HG03045 (cell line): ENCODE data around the gene ALK.

ENCODE experiments used
- ATAC-seq: cut with Tn5 transposase; IDR thresholded peaks from one replicate; pipeline ENCODE4 v1.9.1; 2021; ENCODE audit warnings: mild to moderate bottlenecking, moderate library complexity; ENCODE audit not compliant: unreplicated experiment

The ALK gene

DNA sequence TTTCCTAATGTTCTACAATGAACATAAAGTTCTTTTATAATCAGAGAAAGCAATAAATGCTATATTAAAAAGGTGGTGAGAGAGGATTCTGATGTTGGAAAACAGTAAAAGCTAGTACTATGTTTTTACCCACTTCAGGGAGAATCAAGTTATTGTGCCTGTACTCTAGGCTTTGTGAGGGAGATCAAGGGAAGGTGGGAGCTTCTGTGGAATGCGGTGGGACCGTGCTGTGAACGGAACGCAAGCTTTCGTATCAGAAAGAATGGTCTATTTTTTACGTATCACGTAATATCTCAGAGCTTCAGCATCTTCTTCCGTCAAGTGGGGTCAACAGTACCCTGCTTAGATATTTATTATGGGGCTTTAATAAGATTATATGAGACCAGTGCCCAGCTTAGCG, 613.0 kb downstream of the ALK start:
- no peak for ATAC-seq

DNA sequence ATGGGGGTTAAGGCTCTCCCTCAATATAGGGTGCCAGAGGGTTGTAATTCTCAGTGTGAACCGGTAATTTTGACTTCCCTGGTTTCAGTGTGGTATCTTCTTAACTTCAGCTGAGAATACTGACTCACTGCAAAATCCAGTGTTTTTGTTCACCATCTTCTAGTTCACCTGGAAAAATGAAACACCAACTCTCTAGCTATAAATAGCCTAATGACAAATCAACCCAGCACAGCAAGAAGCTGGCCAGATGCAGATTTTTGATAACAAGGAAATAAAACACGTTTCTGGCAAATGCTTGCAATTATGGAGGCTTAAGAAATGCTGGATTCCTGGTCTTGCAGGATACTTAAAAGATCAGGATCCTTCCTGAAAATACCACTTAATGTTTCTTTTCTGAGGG, 613.9 kb downstream of the ALK start:
- ATAC-seq, result no peak

DNA sequence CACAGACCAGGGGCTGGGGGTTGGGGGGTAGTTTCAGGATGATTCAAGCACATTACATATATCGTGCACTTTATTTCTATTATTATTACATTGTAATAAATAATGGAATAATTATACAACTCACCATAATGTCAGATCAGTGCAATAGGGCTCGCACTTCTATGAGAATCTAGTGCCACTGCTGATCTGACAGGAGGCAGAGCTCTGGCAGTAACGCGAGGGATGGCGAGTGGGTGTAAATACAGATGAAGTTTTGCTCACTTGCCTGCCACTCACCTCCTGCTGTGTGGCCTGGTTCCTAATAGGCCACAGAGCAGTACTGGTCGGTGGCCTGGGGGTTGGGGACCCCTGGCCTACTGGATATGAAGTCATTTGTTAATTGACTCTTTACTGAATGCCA, 615.6 kb downstream of the ALK start:
- no peak for ATAC-seq

DNA sequence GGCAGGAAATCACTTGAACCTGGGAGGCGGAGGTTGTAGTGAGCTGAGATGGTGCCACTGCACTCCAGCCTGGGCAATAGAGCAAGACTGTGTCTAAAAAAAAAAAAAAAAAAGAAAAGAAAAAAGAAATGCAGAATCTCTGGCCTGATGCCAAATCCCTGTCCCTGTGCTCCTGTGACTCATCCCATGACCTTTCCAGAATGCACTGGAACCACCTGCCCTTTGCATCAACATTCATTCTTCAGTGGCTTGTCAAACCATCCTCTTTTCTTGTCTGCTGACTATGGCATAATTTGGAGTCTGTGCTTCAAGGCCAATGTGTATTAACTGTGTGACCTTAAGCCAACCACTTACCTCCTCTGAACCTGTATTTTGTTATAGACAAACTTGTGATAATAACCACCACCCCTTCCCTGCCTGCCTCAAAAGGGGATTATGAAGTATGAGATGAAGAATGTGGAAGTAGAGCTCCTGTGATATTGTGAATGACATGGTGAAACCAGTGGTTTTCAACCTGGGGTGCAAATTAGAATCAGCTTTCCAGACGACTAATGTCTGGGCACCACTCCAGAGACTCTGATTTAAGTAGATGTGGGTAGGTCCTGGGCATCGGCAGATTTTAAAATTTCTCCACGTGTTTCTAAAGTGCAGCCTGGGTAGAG, 616.9 kb downstream of the ALK start:
- ATAC-seq, result no peak

DNA sequence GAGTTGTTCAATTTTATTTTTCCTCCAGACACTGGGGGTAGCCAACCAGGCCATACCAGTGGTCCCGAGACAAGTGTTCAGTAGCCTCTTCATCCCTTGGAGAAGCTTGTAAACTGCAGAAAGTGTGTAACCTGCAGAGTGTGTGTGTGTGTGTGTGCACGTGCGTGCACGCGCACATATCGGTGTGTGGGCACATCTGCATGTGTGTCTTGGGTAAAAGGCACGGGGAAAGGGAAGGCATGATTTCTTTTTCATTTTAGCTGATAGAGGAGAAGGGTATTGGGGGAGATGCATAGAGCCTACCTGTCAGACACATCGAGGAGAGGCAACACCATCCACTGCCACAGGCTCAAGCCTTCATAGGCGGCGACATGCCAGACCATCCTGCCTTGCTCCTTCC, 624.8 kb downstream of the ALK start:
- ATAC-seq, result no peak

DNA sequence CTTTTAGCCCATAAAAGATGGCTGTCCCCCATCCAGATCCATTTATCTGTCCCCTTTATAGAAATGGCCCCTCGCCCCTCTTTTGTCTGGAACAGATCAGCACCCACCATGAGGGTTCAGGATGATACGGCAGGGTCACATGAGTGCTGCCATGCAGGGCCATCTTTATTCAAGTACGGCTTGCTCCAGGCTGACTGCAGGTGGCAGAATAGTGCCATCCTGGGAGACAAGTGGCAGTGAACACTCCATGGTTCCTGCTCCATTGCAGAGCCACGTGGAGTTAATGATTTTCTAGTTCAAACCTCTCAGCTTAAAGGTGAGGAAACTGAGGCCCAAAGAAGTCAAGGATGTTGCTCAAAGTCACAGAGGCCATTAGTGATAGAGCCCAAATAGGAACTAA, 625.5 kb downstream of the ALK start:
- ATAC-seq, result no peak

DNA sequence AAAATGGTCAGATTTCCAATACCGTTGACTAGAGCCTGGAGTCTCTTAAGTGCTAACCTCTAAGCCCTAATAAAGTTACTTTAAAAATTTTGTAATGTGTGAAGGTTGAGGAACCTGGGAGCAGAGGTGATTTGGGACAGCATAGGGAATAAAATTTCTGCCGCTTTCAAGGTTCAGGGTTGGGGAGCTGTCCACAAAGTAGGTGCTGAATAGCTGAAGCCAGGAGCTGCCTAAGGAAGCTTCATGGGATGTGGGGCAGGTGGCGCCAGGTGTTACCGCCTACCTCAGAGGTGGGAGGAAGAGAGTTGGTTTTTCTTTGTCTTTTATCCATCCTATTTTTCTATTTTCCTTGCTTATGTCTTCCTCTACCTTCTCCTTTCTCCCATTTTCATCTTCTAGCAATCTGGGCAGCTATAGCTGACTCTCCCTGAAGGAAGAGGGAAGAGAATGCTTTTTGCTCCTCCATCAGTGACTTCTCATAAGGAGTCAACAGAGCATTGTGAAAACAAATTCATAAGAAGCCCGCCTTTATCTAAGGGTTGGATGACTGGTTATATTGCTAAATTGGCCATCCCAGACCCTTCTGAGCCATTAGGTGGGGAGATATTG, 627.5 kb downstream of the ALK start:
- no peak for ATAC-seq

DNA sequence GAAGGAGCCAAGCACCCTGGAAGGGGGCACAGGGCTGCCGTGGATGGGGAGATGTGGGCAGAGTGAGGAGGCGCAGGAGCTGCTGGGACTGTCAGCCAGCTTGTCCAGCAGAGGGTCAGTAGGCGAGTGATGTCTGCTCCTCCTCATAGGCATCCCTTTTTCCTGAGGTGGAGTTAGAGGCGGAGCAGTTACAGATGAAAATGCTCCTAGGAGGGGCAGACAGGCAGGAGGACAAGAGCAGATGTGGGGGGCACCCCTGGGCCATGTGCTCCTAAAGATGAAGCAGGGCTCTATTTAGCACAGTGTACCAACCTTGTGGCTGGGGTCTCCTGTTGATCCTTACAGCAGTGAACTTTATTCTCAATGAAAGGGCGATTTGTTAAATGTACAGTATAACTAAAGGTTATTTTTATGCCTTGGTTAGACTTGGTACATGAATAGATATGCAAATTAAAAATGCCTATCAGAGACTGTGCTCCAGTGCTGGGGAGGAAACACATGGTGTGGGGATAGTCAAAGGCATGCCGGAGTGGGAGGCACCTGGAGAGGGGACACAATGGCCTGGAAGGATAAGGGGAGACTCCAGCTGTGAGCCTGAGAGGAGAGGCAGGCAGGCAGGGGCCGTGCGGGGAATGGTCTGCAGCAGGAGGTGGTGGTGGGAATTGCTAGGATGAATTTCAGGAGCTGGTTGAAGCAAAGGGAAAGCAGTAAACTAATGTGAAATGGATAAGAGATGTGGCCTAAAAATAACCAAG, 630.9 kb downstream of the ALK start:
- ATAC-seq, result no peak

DNA sequence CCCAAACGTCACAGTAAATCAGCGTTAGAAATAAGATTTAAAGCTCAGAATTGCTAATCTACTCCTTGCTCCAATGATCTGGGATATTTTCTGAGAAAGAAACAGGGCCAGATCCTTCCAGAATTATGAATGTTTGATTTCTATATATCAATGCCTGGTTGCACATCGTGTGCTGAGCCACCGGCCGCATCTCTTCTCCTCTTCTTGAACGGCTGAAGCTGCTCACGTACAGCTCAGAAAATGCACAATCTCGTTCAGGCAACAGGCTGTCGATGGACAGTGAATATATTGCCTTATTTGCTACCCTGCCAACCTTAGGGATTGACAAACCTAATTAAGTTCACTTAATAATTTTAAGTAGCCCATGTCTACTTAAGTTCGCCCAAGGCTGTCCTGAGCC, 636.7 kb downstream of the ALK start:
- ATAC-seq, result no peak

DNA sequence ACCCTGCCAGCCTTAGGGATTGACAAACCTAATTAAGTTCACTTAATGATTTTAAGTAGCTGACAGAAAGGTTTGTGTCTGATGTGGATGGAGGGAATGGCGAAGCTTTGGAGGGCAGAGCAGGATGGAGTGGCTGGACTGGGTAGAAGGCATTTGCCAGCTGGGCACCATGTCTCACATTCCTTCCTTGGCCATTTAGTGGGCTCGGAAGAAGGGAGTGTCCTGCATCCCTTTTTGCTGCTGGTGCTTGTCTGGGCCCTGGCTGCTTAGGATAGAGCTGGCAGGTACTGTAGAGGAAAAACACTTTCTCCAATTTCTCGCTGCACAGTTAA, 639.5 kb downstream of the ALK start:
- no peak for ATAC-seq

DNA sequence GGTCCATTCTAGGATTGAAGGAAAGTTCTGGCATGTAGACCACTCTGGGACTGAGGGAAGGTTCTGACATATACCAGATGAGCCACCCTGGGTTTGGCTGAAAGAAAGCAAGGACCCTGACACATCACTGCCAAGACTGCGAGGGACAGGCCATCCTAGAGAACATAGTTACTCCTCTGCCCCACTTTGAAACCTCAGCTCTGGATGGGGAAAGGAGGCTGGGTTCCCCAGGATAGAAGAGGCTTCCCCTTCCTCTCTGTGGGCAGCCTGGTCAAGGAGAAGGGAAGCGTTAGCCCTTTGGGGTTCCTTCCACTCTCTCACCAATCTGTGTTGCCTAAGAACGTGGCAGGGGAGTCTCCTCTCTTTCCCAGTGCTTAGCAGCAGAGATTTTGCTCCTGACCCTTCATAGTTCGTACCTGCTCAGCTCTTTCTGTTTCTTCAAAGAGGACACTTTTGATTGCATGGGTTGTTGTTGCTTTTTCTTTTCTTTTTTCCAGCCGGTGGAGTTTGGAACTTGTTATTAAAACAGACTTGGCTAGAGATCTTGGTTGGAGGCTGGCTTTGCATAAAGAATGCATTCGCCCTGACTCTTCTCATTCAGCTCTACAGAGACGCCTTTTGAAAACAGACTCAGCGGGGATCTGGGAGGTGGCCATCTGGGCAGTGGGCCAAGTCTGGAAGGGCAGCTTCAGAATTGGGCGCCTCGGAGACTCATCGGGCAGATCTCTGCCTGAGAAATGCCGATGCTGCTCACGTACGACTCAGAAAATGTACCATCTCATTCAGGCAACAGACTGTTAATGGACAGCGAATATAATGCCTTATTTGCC, 640.1 kb downstream of the ALK start:
- ATAC-seq, result no peak

DNA sequence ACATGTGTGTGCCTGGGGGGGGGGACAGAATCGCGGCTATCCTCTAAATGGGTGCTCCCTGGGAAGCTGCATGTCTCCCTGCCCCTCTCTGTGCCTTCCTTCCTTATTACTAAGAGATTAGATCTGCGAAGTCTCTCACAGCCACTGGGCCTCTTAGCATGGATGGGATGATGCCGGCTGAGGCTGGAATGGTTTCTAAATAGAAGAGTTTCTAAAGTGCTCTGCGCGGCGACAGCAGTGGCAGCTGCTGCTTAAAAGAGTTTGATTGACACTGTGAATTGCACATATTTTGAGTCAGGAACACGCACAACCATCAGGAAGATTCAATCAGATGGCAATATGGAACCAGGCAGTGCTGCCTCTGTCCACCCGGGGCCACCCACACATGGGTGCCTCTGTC, 642.4 kb downstream of the ALK start:
- no peak for ATAC-seq

DNA sequence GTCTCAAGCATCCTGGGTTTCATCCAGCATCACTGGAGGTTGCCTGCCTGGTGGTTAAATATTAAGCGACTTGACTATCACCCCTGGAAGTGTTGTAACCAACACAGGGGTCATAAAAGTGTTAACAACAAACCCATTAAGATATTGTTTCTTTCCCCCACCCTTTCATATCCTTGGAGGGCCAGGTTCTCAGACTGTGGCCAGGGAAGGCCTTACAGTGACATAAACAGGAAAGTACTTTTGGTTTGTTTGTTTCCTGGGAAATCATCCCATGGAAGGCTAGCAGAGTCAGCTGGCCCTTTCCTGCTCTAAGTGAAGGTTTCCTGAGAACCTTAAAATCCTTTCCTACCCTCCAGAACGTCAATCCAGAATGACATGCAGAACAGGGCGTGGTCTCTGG, 645.2 kb downstream of the ALK start:
- ATAC-seq, result no peak

DNA sequence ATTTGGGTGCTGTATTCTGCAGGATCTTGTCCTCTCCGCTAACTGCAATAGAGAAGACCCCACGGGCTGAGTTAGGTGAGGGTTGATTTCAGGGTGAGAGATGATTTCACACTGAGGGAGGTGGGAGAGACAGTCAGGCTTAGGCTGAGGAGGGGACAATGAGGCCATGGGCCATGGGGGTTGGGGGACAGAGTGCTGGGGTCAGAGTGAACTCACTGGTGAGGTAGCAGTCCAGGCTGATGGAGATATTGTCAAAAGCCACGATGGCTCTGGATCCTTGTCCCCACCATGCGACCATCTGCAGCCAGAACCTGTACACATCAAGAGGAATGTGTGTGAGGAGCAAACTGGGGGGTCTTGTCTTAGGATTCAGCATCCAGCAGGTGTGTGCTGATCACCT, 646.2 kb downstream of the ALK start:
- ATAC-seq, result no peak

DNA sequence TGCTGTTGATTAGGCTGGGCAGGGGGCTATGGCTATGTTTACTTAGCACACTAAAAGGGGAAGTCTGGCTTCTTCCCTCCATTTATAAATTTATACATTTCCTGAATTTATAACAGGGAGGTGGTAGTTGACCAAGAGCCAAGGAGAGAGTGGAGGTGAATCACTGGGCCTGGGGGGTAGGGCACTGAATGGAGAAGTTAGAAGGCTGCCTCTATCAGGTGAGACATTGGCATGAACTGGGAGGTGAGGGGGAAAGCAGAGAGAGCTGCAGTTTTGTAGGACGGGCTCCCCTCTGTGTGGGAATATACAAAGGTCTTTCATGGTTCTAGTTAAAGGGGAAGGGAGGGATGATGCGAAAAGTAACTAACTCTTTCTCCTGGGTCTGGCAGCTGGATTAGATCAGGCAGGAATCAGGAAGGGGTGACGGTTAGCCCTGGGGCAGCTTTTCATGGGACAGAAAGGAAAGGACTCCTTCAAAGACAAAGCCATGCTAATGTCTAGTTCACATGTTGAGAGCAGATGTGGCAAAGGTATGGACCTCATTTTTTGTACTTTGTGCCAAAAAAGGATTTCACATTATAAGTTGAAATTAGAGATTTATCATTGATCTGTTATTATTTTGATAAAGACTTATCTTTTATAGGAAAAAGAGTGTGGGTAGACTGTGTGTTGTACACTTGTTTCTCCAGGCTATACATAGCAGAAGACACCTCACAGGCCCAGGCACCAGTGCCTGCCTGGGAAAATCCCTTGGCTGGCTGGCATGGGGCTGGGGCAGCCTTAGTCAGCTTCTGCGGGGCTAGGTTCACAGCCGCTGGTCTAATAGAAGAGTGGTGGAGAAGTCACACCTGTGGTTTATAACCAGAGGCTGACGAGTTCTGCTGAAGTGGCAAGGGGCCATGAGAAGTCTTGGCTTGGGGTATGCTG, 647.4 kb downstream of the ALK start:
- ATAC-seq, result no peak

DNA sequence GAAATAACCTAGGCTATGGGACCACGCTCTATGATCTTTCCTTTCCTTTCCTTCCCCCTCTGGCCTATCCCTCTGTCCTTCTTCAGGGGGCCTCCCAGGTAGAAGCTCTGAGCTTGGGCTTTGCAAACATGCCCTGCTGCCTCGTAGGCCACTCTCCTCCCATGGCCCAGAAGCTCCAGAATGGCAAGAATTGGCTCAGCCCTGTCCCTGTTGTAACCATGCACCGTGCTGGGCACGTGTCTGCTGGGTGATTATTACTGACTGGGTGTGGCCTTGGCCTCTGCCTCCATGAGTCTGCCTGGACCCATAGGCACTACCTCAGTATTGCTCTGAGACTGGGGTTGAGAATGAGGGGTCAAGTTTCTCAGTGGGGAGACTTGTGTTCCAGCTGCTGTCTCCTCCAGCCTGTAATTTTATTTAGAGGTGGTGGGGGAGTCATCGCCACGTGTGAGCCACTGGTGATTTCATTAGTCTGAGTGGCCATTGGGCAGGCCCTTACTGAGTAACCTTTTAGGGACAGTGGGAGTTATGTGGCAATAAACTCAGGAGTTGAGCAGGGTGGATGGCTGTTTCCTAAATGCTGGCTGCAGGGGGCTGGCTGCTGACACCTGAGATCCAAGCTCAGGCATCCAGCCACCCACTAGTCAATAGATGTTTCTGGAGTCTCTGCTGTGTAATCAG, 648.2 kb downstream of the ALK start:
- ATAC-seq, result no peak

DNA sequence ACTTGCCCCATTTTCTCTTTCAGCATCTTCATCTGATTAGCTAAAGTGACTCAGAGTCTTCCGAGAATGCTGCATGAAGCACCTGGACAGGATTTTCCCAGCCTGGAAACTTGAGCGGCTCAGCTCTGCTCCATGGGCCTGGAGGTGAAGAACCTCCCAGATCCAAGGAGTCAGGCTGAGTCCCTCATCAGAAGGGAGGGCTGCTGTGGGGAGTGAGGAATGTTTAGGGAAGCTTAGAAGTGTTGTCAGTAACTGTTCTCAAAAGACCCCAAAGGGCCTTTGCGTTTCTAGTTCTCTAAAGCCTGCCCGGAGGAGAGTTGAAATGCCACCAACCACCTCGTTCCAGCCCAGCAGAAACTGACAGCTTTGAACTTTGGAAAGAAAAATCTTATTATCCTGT, 649.1 kb downstream of the ALK start:
- ATAC-seq, result no peak

DNA sequence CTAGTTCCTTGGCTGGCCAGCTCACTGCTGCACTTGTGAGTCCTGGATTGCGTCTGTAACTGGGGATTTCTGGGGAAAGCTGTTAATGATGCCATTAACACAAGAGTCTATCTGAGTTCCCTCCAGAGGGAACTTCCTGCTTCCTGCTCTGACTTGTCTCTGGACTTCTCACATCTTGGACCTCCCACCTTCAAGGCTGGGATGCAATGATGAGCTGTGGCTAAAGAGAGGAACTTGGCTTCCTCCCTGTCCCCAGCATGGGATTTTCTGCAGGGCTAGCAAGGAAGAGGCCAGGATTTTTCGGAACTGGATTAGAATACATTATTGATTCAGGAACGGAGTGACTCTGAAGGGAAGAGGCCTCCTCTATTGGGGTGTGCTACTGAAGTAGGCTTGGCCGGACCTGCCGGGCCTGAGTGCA, 650.7 kb downstream of the ALK start:
- ATAC-seq, result no peak

DNA sequence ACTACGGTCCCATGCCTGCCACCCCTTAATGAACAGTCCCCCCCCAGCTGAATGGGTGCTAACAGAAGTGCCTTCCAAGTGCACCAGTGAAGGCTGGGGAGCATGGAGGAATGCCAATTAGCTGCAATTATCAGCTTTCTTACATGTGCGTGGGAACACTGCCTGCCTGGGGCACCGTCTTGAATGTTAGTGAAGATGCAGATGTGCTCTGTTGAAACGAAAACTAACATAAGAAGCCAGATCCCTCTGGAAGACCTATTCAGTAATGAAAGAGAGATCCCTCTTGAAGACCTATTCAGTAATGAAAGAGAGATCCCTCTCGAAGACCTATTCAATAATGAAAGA, 651.6 kb downstream of the ALK start:
- no peak for ATAC-seq

DNA sequence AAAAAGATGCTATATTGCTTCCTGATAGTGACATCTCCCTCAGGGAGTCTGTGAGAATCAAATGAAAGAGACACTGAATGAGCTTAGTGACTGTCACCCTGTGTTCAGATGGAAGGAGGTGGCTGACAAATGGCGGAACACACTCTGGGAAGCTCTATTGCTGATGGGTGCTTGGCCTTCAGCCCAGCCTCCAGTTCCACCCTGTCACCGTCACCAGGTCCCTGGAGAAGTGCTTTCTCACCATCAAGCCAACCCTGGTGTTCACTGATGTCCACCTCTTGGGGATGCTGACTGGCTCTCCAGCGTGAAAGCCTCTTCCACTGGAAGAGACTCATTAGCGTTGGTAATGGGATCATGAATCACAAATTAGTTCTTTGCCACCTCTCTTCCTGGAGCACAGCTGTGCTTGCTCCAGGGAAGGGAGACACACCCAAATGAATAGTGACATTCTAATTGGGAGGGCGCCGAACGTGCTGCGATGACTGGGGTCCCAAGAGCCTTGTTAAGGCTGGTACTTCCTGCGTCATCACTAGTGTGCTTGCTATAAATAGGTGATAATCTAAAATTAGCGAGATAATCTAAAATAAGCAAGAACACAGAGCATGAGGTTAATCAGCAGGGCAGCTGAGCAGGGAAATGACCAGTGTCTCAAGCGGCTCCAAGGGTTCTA, 652.2 kb downstream of the ALK start:
- ATAC-seq, result no peak
